GM23338 (cell line): ENCODE measurements around the gene AQP1. TPM values are rescaled to one million over a fixed set of nuclear protein-coding genes. Genes with fewer than 3 reads are reported as not detected.

Source experiments
- ATAC-seq: fragments of 200-7000 bp; cut with Tn5 transposase; 3 replicates; pipeline ENCODE4 v1.9.1; 2020
- DNase-seq: peaks from one replicate; pipeline ENCODE4 v3.0.0-alpha.2; 2015; ENCODE audit warnings: low spot score
- H2AFZ ChIP-seq: fragments of 200-600 bp; sonication (generic); 2 replicates; pipeline ENCODE4 v1.8.0; 2016; ENCODE audit warnings: antibody characterized with exemption, mild to moderate bottlenecking, moderate library complexity
- H3F3A ChIP-seq: fragments of 200-600 bp; sonication (generic); replicated peaks from 2 replicates; pipeline ENCODE4 v1.8.0; 2017; ENCODE audit warnings: antibody characterized with exemption, mixed run types, low read depth
- H3K27ac ChIP-seq: fragments of 200-600 bp; sonication (generic); 2 replicates; pipeline ENCODE4 v1.6.1; 2016; ENCODE audit warnings: low read depth
- H3K27me3 ChIP-seq: fragments of 200-600 bp; sonication (generic); 2 replicates; pipeline ENCODE4 v1.8.0; 2016; ENCODE audit warnings: mild to moderate bottlenecking, mixed run types, moderate library complexity; ENCODE audit not compliant: insufficient read depth
- H3K36me3 ChIP-seq: fragments of 200-600 bp; sonication (generic); 2 replicates; pipeline ENCODE4 v1.8.0; 2016; ENCODE audit warnings: mild to moderate bottlenecking; ENCODE audit not compliant: insufficient read depth
- H3K4me1 ChIP-seq: fragments of 200-600 bp; sonication (generic); 2 replicates; pipeline ENCODE4 v1.8.0; 2016; ENCODE audit warnings: mild to moderate bottlenecking, moderate library complexity; ENCODE audit not compliant: insufficient read depth
- H3K4me2 ChIP-seq: fragments of 200-600 bp; sonication (generic); 2 replicates; pipeline ENCODE4 v1.7.1; 2017; ENCODE audit warnings: mixed run types
- H3K4me3 ChIP-seq: fragments of 200-600 bp; sonication (generic); 2 replicates; pipeline ENCODE4 v1.6.1; 2016; ENCODE audit warnings: mixed run types
- H3K79me2 ChIP-seq: fragments of 200-600 bp; sonication (generic); replicated peaks from 2 replicates; pipeline ENCODE4 v1.8.0; 2017; ENCODE audit warnings: mild to moderate bottlenecking; ENCODE audit not compliant: insufficient read depth
- H3K9me2 ChIP-seq: fragments of 200-600 bp; sonication (generic); 2 replicates; pipeline ENCODE4 v1.8.0; 2017; ENCODE audit not compliant: insufficient read depth
- H4K20me1 ChIP-seq: fragments of 200-600 bp; sonication (generic); replicated peaks from 2 replicates; pipeline ENCODE4 v1.8.0; 2017; ENCODE audit warnings: mild to moderate bottlenecking; ENCODE audit not compliant: insufficient read depth
- H3K27ac Mint-ChIP-seq: 2 replicates; pipeline ENCODE4 v1.8.0; 2020; ENCODE audit warnings: inconsistent platforms, mild to moderate bottlenecking, moderate library complexity, mixed read lengths
- H3K27me3 Mint-ChIP-seq: 3 replicates; pipeline ENCODE4 v1.8.0; 2022; ENCODE audit warnings: low read depth, mild to moderate bottlenecking, moderate library complexity, mixed read lengths, inconsistent platforms; ENCODE audit not compliant: insufficient read depth, poor library complexity
- H3K36me3 Mint-ChIP-seq: 3 replicates; pipeline ENCODE4 v1.8.0; 2021; ENCODE audit warnings: low read depth, mild to moderate bottlenecking, inconsistent platforms, moderate library complexity, mixed read lengths
- H3K4me1 Mint-ChIP-seq: 3 replicates; pipeline ENCODE4 v1.8.0; 2020; ENCODE audit warnings: mild to moderate bottlenecking, inconsistent platforms, mixed read lengths
- H3K4me3 Mint-ChIP-seq: 3 replicates; pipeline ENCODE4 v1.8.0; 2021; ENCODE audit warnings: moderate library complexity, mild to moderate bottlenecking, inconsistent platforms, mixed read lengths
- H3K9me3 Mint-ChIP-seq: 3 replicates; pipeline ENCODE4 v1.8.0; 2020; ENCODE audit warnings: moderate library complexity, mild to moderate bottlenecking, inconsistent platforms, mixed read lengths
- CREB1 ChIP-seq: fragments of 250-450 bp; sonication (Bioruptor Pico); IDR thresholded peaks from 2 replicates; pipeline ENCODE4 v1.5.0; 2020; ENCODE audit warnings: low read depth, mild to moderate bottlenecking, moderate library complexity
- CTCF ChIP-seq, 2 experiments: fragments of 200-600 bp in 1 of 2; sonication (generic) in 1 of 2; conservative IDR thresholded peaks; 2 replicates each; pipeline versions ENCODE4 v1.5.1 to v1.6.1; 2016 to 2017; ENCODE audit warnings: antibody characterized with exemption in 2 of 2, low read depth in 2 of 2, mild to moderate bottlenecking in 2 of 2, moderate library complexity in 1 of 2
- EZH2phosphoT487 ChIP-seq: fragments of 200-600 bp; sonication (generic); IDR thresholded peaks from one replicate; pipeline ENCODE4 v1.8.1; 2018; ENCODE audit warnings: antibody characterized with exemption; ENCODE audit not compliant: unreplicated experiment
- NANOG ChIP-seq: IDR thresholded peaks from 2 replicates; pipeline ENCODE4 v1.6.1; 2016; ENCODE audit warnings: antibody characterized with exemption, borderline replicate concordance
- POLR2AphosphoS5 ChIP-seq: IDR thresholded peaks from 2 replicates; pipeline ENCODE4 v1.6.1; 2016; ENCODE audit warnings: antibody characterized with exemption, low read depth
- STAT1 ChIP-seq: IDR thresholded peaks from one replicate; pipeline ENCODE4 v1.6.1; 2016; ENCODE audit warnings: antibody characterized with exemption; ENCODE audit not compliant: unreplicated experiment
- ZNF114 ChIP-seq: fragments of 250-450 bp; sonication (Bioruptor Pico); IDR thresholded peaks from 2 replicates; pipeline ENCODE4 v1.5.0; 2020; ENCODE audit warnings: mild to moderate bottlenecking, moderate library complexity
- ZNF331 ChIP-seq: fragments of 250-450 bp; sonication (Bioruptor Pico); IDR thresholded peaks from 2 replicates; pipeline ENCODE4 v1.5.0; 2020; ENCODE audit warnings: low read depth, mild to moderate bottlenecking, moderate library complexity
- polyA plus RNA-seq: library from polyadenylated mRNA; unstranded; fragments of >200 nt; fragmentation: Nextera tagmentation; extraction: Ambion mirVana; gene quantifications from 2 replicates; pipeline ENCODE4 v1.2.1, GENCODE V29; 2016
- total RNA-seq: library from RNA; depleted of rRNA; stranded (reverse); fragments of >200 nt; shearing (Covaris generic); gene quantifications from 2 replicates; pipeline ENCODE4 v1.2.3, GENCODE V29; 2014
- TF ChIP-seq, protein P1 (sequence below): IDR thresholded peaks from one replicate; pipeline ENCODE4 v1.6.1; 2018; ENCODE audit warnings: antibody characterized with exemption; ENCODE audit not compliant: unreplicated experiment

The AQP1 gene
- total and polyA plus RNA-seq, 2 experiments from 2014 or later, result 0.28 TPM; not detected in 1

- no peaks in the 10 kb centered on the region for H3K36me3 Mint-ChIP-seq
- H3K4me1 Mint-ChIP-seq, result peaks cover 10% of the 10 kb centered on the region
- Histone ChIP-seq H4K20me1 (no peaks in the 10 kb centered on the region), H3K4me3 (no peak overlapping the region), H3F3A (no peaks in the 10 kb centered on the region), H2AFZ (no peak overlapping the region), H3K4me2 (no peak overlapping the region), H3K4me1 (no peaks in the 10 kb centered on the region), H3K27ac (no peak overlapping the region), H3K79me2 (no peaks in the 10 kb centered on the region), H3K9me2 (no peaks in the 10 kb centered on the region), H3K27me3 (no peaks in the 10 kb centered on the region), H3K36me3 (no peaks in the 10 kb centered on the region)
- ATAC-seq, result no peak
- H3K27me3 Mint-ChIP-seq, result peaks cover 5% of the 10 kb centered on the region
- TF ChIP-seq, protein P1, sequence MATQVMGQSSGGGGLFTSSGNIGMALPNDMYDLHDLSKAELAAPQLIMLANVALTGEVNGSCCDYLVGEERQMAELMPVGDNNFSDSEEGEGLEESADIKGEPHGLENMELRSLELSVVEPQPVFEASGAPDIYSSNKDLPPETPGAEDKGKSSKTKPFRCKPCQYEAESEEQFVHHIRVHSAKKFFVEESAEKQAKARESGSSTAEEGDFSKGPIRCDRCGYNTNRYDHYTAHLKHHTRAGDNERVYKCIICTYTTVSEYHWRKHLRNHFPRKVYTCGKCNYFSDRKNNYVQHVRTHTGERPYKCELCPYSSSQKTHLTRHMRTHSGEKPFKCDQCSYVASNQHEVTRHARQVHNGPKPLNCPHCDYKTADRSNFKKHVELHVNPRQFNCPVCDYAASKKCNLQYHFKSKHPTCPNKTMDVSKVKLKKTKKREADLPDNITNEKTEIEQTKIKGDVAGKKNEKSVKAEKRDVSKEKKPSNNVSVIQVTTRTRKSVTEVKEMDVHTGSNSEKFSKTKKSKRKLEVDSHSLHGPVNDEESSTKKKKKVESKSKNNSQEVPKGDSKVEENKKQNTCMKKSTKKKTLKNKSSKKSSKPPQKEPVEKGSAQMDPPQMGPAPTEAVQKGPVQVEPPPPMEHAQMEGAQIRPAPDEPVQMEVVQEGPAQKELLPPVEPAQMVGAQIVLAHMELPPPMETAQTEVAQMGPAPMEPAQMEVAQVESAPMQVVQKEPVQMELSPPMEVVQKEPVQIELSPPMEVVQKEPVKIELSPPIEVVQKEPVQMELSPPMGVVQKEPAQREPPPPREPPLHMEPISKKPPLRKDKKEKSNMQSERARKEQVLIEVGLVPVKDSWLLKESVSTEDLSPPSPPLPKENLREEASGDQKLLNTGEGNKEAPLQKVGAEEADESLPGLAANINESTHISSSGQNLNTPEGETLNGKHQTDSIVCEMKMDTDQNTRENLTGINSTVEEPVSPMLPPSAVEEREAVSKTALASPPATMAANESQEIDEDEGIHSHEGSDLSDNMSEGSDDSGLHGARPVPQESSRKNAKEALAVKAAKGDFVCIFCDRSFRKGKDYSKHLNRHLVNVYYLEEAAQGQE, result no peak
- TF ChIP-seq STAT1 (no peak), ZNF331 (CRISPR knock-in tag) (no peak), CREB1 (CRISPR knock-in tag) (no peak), POLR2AphosphoS5 (no peak), ZNF114 (CRISPR knock-in tag) (no peak), NANOG (no peak), EZH2phosphoT487 (no peak)
- no peak overlapping the region for H3K27ac Mint-ChIP-seq
- no peak for DNase-seq
- H3K4me3 Mint-ChIP-seq, result no peak overlapping the region
- H3K9me3 Mint-ChIP-seq, result no peaks in the 10 kb centered on the region; the same call in 2 of the 3 replicates
Measured at GRCh38 chr7:30898411-30898810, 13.2 kb upstream of the AQP1 start.

- ATAC-seq, result no peak
- no peak overlapping the region for H3K27ac Mint-ChIP-seq
- no peaks in the 10 kb centered on the region for H3K36me3 Mint-ChIP-seq
- no peaks in the 10 kb centered on the region for H3K27me3 ChIP-seq
- no peak overlapping the region for H3K4me2 ChIP-seq
- no peak overlapping the region for H2AFZ ChIP-seq
- no peak overlapping the region for H3K4me3 ChIP-seq
- no peaks in the 10 kb centered on the region for H4K20me1 ChIP-seq
- H3K4me1 ChIP-seq, result no peaks in the 10 kb centered on the region
- H3K9me3 Mint-ChIP-seq, result no peaks in the 10 kb centered on the region; the same call in 2 of the 3 replicates
- H3K27me3 Mint-ChIP-seq, result peaks cover 5% of the 10 kb centered on the region
- no peak overlapping the region for H3K27ac ChIP-seq
- no peak overlapping the region for H3K4me3 Mint-ChIP-seq
- no peak for DNase-seq
- peaks cover 10% of the 10 kb centered on the region for H3K4me1 Mint-ChIP-seq
- TF ChIP-seq ZNF331 (CRISPR knock-in tag), result no peak
- TF ChIP-seq NANOG, result no peak
- TF ChIP-seq CREB1 (CRISPR knock-in tag), result no peak
- TF ChIP-seq, protein P1, result no peak
- no peak for TF ChIP-seq CTCF (conservative IDR thresholded peaks at IDR 0.05; ENCODE audit: low read depth in 2 of 2)
- no peak for TF ChIP-seq STAT1
- no peak for TF ChIP-seq EZH2phosphoT487
- H3K36me3 ChIP-seq, result no peaks in the 10 kb centered on the region
- no peaks in the 10 kb centered on the region for H3K9me2 ChIP-seq
- no peaks in the 10 kb centered on the region for H3K79me2 ChIP-seq
- H3F3A ChIP-seq, result no peaks in the 10 kb centered on the region
Measured at GRCh38 chr7:30899066-30899465, 12.6 kb upstream of the AQP1 start.
